HG03575 (cell line): Measurements from ENCODE around the gene SORBS2.

Source experiments
- ATAC-seq: cut with Tn5 transposase; IDR thresholded peaks from one replicate; pipeline ENCODE4 v1.9.1; 2021; ENCODE audit not compliant: unreplicated experiment, insufficient number of reproducible peaks, low FRiP score; ENCODE audit errors: extremely low read depth

Gene SORBS2

GRCh38 chr4:185745891-185746290 lies 66.1 kb downstream of the SORBS2 start:
- ATAC-seq: no peak

GRCh38 chr4:185744946-185745345 lies 67.0 kb downstream of the SORBS2 start:
- no peak for ATAC-seq

GRCh38 chr4:185744488-185744862 lies 67.5 kb downstream of the SORBS2 start:
- no peak for ATAC-seq

- no peak for ATAC-seq
These were observed 68.1 kb downstream of the SORBS2 start for GRCh38 chr4:185743722-185744487.

GRCh38 chr4:185742766-185743165 lies 69.2 kb downstream of the SORBS2 start:
- ATAC-seq: peak; percentile 43

GRCh38 chr4:185741795-185742194 lies 70.2 kb downstream of the SORBS2 start:
- ATAC-seq: no peak

- ATAC-seq: no peak
These were observed 71.5 kb downstream of the SORBS2 start for GRCh38 chr4:185740471-185740873.

- ATAC-seq: no peak
These were observed 73.2 kb downstream of the SORBS2 start for GRCh38 chr4:185738820-185739219.

- ATAC-seq: no peak
These were observed 73.9 kb downstream of the SORBS2 start for GRCh38 chr4:185738038-185738552.

GRCh38 chr4:185737489-185738037 lies 74.4 kb downstream of the SORBS2 start:
- no peak for ATAC-seq

GRCh38 chr4:185736882-185737281 lies 75.1 kb downstream of the SORBS2 start:
- ATAC-seq: no peak

- no peak for ATAC-seq
These were observed 76.1 kb downstream of the SORBS2 start for GRCh38 chr4:185735866-185736400.

- ATAC-seq: no peak
These were observed 77.1 kb downstream of the SORBS2 start for GRCh38 chr4:185734930-185735329.

- peak; percentile 38 for ATAC-seq
These were observed 77.8 kb downstream of the SORBS2 start for GRCh38 chr4:185734214-185734613.

GRCh38 chr4:185730849-185731608 lies 81.0 kb downstream of the SORBS2 start:
- peak; percentile 32 for ATAC-seq

GRCh38 chr4:185730387-185730786 lies 81.6 kb downstream of the SORBS2 start:
- ATAC-seq: no peak

GRCh38 chr4:185729391-185729804 lies 82.6 kb downstream of the SORBS2 start:
- ATAC-seq: no peak

- no peak for ATAC-seq
These were observed 83.1 kb downstream of the SORBS2 start for GRCh38 chr4:185728893-185729292.

- no peak for ATAC-seq
These were observed 85.1 kb downstream of the SORBS2 start for GRCh38 chr4:185726931-185727330.
